ENCODE results near the gene FAF1. TPM values are rescaled to one million over a fixed set of nuclear protein-coding genes. Genes with fewer than 3 reads are reported as not detected.

FAF1 gene
- total and polyA plus RNA-seq, 2 donors (not counting 3 experiments of a cell fraction or from before 2014, with no cell fraction given), result 9.0 to 57.6 TPM

DNA sequence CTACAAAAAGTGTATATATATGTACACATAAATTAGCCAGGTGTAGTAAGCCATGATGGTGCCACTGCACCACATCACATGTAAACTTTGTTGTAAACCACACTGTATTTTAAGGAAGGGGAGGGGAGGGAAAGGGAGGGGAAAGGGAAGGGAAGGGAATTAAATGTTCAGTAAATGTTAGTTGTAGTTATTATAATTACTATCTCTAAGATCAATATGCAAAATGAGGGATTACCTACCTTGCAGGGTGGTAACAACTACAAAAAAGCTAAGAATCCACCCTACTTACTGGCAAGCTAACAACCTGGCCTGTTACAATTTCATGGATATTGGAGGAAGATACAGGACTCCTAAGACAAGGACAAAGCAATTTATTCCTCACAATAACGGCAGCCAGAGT, 17.7 kb downstream of the FAF1 start:
- intact Hi-C loops (cut with micrococcal nuclease) (no loop called here), dilution Hi-C loops (cut with MboI; ENCODE audit: extremely low pct_ligation_motif_present, low sequenced_read_pairs) (no loop called here)
- Histone ChIP-seq H3K9ac (replicated peaks; ENCODE audit: extremely low read depth, insufficient read depth, low read length) (no peak overlapping the region), H3K27ac (ENCODE audit: insufficient read depth, low read depth, low read length) (no peak overlapping the region), H3K4me2 (ENCODE audit: insufficient read depth, low read length) (no peak overlapping the region), H4K20me1 (replicated peaks; ENCODE audit: control insufficient read depth, extremely low read depth, insufficient read depth, low read length) (no peaks in the 10 kb centered on the region), H3K9me3 (replicated peaks; ENCODE audit: control insufficient read depth, insufficient read depth, low read length) (no peaks in the 10 kb centered on the region), H2AFZ (ENCODE audit: low read depth, low read length) (no peak overlapping the region), H3K27me3 (ENCODE audit: control insufficient read depth in 2 of 2, insufficient read depth in 2 of 2, low read length in 2 of 2) (no peaks in the 10 kb centered on the region), H3K79me2 (ENCODE audit: control insufficient read depth, insufficient read depth, low read length) (peaks cover 70% of the 10 kb centered on the region), H3K9me1 (replicated peaks; ENCODE audit: control insufficient read depth, extremely low read depth, insufficient read depth, low read length) (no peaks in the 10 kb centered on the region), H3K4me1 (ENCODE audit: control insufficient read depth, extremely low read depth, insufficient read depth, low read length) (no peaks in the 10 kb centered on the region), H3K4me3 (replicated peaks in 1 of 3; ENCODE audit: insufficient read depth in 1 of 3, low read depth in 1 of 3, low read length in 3 of 3) (no peak overlapping the region), H3K36me3 (ENCODE audit: control insufficient read depth in 2 of 2, extremely low read depth in 1 of 2, insufficient read depth in 2 of 2, low read length in 2 of 2) (no peaks in the 10 kb centered on the region)
- FAIRE-seq, result no peak
- POLR2A ChIA-PET, result no interaction called here
- BruUV-seq (replicated peaks), result no TSS peak
- TF ChIP-seq, protein P1, sequence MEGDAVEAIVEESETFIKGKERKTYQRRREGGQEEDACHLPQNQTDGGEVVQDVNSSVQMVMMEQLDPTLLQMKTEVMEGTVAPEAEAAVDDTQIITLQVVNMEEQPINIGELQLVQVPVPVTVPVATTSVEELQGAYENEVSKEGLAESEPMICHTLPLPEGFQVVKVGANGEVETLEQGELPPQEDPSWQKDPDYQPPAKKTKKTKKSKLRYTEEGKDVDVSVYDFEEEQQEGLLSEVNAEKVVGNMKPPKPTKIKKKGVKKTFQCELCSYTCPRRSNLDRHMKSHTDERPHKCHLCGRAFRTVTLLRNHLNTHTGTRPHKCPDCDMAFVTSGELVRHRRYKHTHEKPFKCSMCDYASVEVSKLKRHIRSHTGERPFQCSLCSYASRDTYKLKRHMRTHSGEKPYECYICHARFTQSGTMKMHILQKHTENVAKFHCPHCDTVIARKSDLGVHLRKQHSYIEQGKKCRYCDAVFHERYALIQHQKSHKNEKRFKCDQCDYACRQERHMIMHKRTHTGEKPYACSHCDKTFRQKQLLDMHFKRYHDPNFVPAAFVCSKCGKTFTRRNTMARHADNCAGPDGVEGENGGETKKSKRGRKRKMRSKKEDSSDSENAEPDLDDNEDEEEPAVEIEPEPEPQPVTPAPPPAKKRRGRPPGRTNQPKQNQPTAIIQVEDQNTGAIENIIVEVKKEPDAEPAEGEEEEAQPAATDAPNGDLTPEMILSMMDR (IDR thresholded peaks at IDR 0.05; ENCODE audit: extremely low read depth in 1 of 2, insufficient read depth in 1 of 2, low read depth in 1 of 2, low read length in 2 of 2), result no peak
- no peak for TF ChIP-seq JUN (IDR thresholded peaks at IDR 0.05; ENCODE audit: borderline replicate concordance, insufficient read depth, insufficient read length, low read depth)
- TF ChIP-seq MAX (IDR thresholded peaks at IDR 0.05; ENCODE audit: insufficient read depth, insufficient read length), result no peak
- no peak for TF ChIP-seq EZH2 (IDR thresholded peaks at IDR 0.05; ENCODE audit: borderline replicate concordance, low read depth, low read length, severe bottlenecking)
- no peak for TF ChIP-seq GATA2 (IDR thresholded peaks at IDR 0.05; ENCODE audit: insufficient read depth, insufficient read length, low read depth, low read length)
- no peak for TF ChIP-seq MYC (IDR thresholded peaks at IDR 0.05; ENCODE audit: low read depth, low read length)
- TF ChIP-seq POLR2AphosphoS5 (IDR thresholded peaks at IDR 0.05; ENCODE audit: insufficient read depth, low read depth, low read length), result no peak
- no peak for TF ChIP-seq FOS (IDR thresholded peaks at IDR 0.05; ENCODE audit: borderline replicate concordance, insufficient read depth, low read length)
- CTCF ChIA-PET, result no interaction called here
- DNase-seq (ENCODE audit: low read depth, low spot score), result no peak
